ENCODE data around the gene FCSK.

GRCh38 chr16:70428178-70428998, 26.0 kb upstream of the FCSK start:
- TF ChIP-seq CTCF (IDR thresholded peaks at IDR 0.05): no peak
- TF ChIP-seq POLR2A (IDR thresholded peaks at IDR 0.05): peak; percentile 24
